ENCODE measurements around the gene TEX261. TPM values are rescaled to one million over a fixed set of nuclear protein-coding genes. Genes with fewer than 3 reads are reported as not detected.

Gene TEX261
- total RNA-seq, 1 donor from 2014 or later: 89.4 TPM

- Mint-ChIP-seq H3K9me3 (no peaks in the 10 kb centered on the region), H3K27ac (no peak overlapping the region), H3K27me3 (ENCODE audit: insufficient read depth) (peaks cover 16% of the 10 kb centered on the region), H3K4me1 (ENCODE audit: low read depth) (peaks cover 2% of the 10 kb centered on the region), H3K4me3 (no peak overlapping the region), H3K36me3 (ENCODE audit: low read depth) (no peaks in the 10 kb centered on the region)
- DNase-seq (ENCODE audit: low spot score): no peak
- intact Hi-C loops (cut with micrococcal nuclease): no loop called here
Measured at GRCh38 chr2:70941701-70942100, 53.0 kb downstream of the TEX261 start.

GRCh38 chr2:70941186-70941585 is 53.5 kb downstream of the TEX261 start:
- Mint-ChIP-seq H3K4me3 (no peak overlapping the region), H3K27me3 (ENCODE audit: insufficient read depth) (peaks cover 17% of the 10 kb centered on the region), H3K4me1 (ENCODE audit: low read depth) (no peaks in the 10 kb centered on the region), H3K27ac (no peak overlapping the region), H3K36me3 (ENCODE audit: low read depth) (no peaks in the 10 kb centered on the region), H3K9me3 (no peaks in the 10 kb centered on the region)
- intact Hi-C loops (cut with micrococcal nuclease): no loop called here
- no peak for DNase-seq (ENCODE audit: low spot score)

GRCh38 chr2:70939839-70940580 is 54.7 kb downstream of the TEX261 start:
- Mint-ChIP-seq H3K4me1 (ENCODE audit: low read depth) (no peaks in the 10 kb centered on the region), H3K27ac (no peak overlapping the region), H3K9me3 (no peaks in the 10 kb centered on the region), H3K36me3 (ENCODE audit: low read depth) (no peaks in the 10 kb centered on the region), H3K27me3 (ENCODE audit: insufficient read depth) (peaks cover 16% of the 10 kb centered on the region), H3K4me3 (no peak overlapping the region)
- intact Hi-C loops (cut with micrococcal nuclease): no loop called here
- DNase-seq (ENCODE audit: low spot score): no peak

- no peak overlapping the region for H3K27ac Mint-ChIP-seq
- H3K4me1 Mint-ChIP-seq (ENCODE audit: low read depth): no peaks in the 10 kb centered on the region
- no peak overlapping the region for H3K4me3 Mint-ChIP-seq
- no peaks in the 10 kb centered on the region for H3K36me3 Mint-ChIP-seq (ENCODE audit: low read depth)
- H3K9me3 Mint-ChIP-seq: no peaks in the 10 kb centered on the region
- intact Hi-C loops (cut with micrococcal nuclease): no loop called here
- DNase-seq (ENCODE audit: low spot score): no peak
- peaks cover 16% of the 10 kb centered on the region for H3K27me3 Mint-ChIP-seq (ENCODE audit: insufficient read depth)
Measured at GRCh38 chr2:70939001-70939838, 55.5 kb downstream of the TEX261 start.

- DNase-seq (ENCODE audit: low spot score): no peak
- no peaks in the 10 kb centered on the region for H3K9me3 Mint-ChIP-seq
- H3K27me3 Mint-ChIP-seq (ENCODE audit: insufficient read depth): peaks cover 16% of the 10 kb centered on the region
- H3K27ac Mint-ChIP-seq: no peak overlapping the region
- H3K4me1 Mint-ChIP-seq (ENCODE audit: low read depth): no peaks in the 10 kb centered on the region
- no peak overlapping the region for H3K4me3 Mint-ChIP-seq
- no peaks in the 10 kb centered on the region for H3K36me3 Mint-ChIP-seq (ENCODE audit: low read depth)
- intact Hi-C loops (cut with micrococcal nuclease): no loop called here
Measured at GRCh38 chr2:70938586-70938950, 56.1 kb downstream of the TEX261 start.

- Mint-ChIP-seq H3K36me3 (ENCODE audit: low read depth) (no peaks in the 10 kb centered on the region), H3K27me3 (ENCODE audit: insufficient read depth) (peaks cover 16% of the 10 kb centered on the region), H3K4me1 (ENCODE audit: low read depth) (no peaks in the 10 kb centered on the region), H3K9me3 (no peaks in the 10 kb centered on the region), H3K4me3 (no peak overlapping the region), H3K27ac (no peak overlapping the region)
- DNase-seq (ENCODE audit: low spot score): no peak
- intact Hi-C loops (cut with micrococcal nuclease): no loop called here
Measured at GRCh38 chr2:70937866-70938585, 56.6 kb downstream of the TEX261 start.

GRCh38 chr2:70936979-70937811 is 57.5 kb downstream of the TEX261 start:
- no peak overlapping the region for H3K27ac Mint-ChIP-seq
- H3K27me3 Mint-ChIP-seq (ENCODE audit: insufficient read depth): peaks cover 16% of the 10 kb centered on the region
- DNase-seq (ENCODE audit: low spot score): no peak
- intact Hi-C loops (cut with micrococcal nuclease): no loop called here
- no peaks in the 10 kb centered on the region for H3K36me3 Mint-ChIP-seq (ENCODE audit: low read depth)
- no peaks in the 10 kb centered on the region for H3K9me3 Mint-ChIP-seq
- no peak overlapping the region for H3K4me3 Mint-ChIP-seq
- H3K4me1 Mint-ChIP-seq (ENCODE audit: low read depth): no peaks in the 10 kb centered on the region

GRCh38 chr2:70936165-70936978 is 58.3 kb downstream of the TEX261 start:
- Mint-ChIP-seq H3K27ac (no peak overlapping the region), H3K36me3 (ENCODE audit: low read depth) (no peaks in the 10 kb centered on the region), H3K27me3 (ENCODE audit: insufficient read depth) (peaks cover 13% of the 10 kb centered on the region), H3K4me1 (ENCODE audit: low read depth) (no peaks in the 10 kb centered on the region), H3K9me3 (no peaks in the 10 kb centered on the region), H3K4me3 (no peak overlapping the region)
- no peak for DNase-seq (ENCODE audit: low spot score)
- intact Hi-C loops (cut with micrococcal nuclease): no loop called here

Other genes with a start within 250 kb of the TEX261 start
- 6.9 and 9.0 TPM in 2 replicates for gene ADD2, start 226.7 kb downstream of the TEX261 start, total RNA-seq
- not detected in 2 replicates for gene FIGLA, start 204.2 kb downstream of the TEX261 start, total RNA-seq
- gene CLEC4F, start 174.3 kb downstream of the TEX261 start, total RNA-seq: 0.10 TPM in 1 of 2 replicates, not detected in the other
- gene CD207, start 159.1 kb downstream of the TEX261 start, total RNA-seq: not detected in 2 replicates
- gene VAX2, start 94.3 kb downstream of the TEX261 start, total RNA-seq: not detected in 2 replicates
- not detected in 2 replicates for gene ATP6V1B1, start 59.0 kb downstream of the TEX261 start, total RNA-seq
- gene ANKRD53, start 16.2 kb downstream of the TEX261 start, total RNA-seq: not detected in 2 replicates
- gene NAGK, start 73.8 kb upstream of the TEX261 start, total RNA-seq: 75.2 and 83.2 TPM in 2 replicates
- gene MCEE, start 135.4 kb upstream of the TEX261 start, total RNA-seq: 11.4 and 14.7 TPM in 2 replicates
- 67.5 and 68.8 TPM in 2 replicates for gene MPHOSPH10, start 135.8 kb upstream of the TEX261 start, total RNA-seq
- gene PAIP2B, start 232.2 kb upstream of the TEX261 start, total RNA-seq: 0.41 and 0.44 TPM in 2 replicates

Data from activated T-helper 1 cell treated with anti-CD3 and anti-CD28 coated beads, Interleukin-12 subunit alpha, Interleukin-12 subunit beta, Interleukin-2, Interleukin-4 antibody, amounts not matched to agents 30 ng/mL and 10 ng/mL and 1 ng/mL, durations not matched to agents 14 hours and 24 hours and 36 hours (primary cell).